Left ventricle myocardium superior (tissue), 1 donor: ENCODE data around the gene KIF26B. TPM values are rescaled to one million over a fixed set of nuclear protein-coding genes. Genes with fewer than 3 reads are reported as not detected.

ENCODE experiments used
- ATAC-seq: fragments of 200-7000 bp; cut with Tn5 transposase; one replicate; pipeline ENCODE4 v1.9.1; 2020; ENCODE audit warnings: mild to moderate bottlenecking, moderate library complexity
- DNase-seq: peaks from one replicate; pipeline ENCODE4 v3.0.0-alpha.2; 2020
- intact Hi-C: fragments of 100-400 bp; cut with micrococcal nuclease; formaldehyde crosslinking; loops from one replicate; pipeline ENCODE4 v1.11.0; 2022
- total RNA-seq: library from RNA; stranded (reverse); fragmentation: NEBNext Ultra II Directional; extraction: Animal tissue kit (Norgen Biotek cat#: 25700); gene quantifications from one replicate; pipeline ENCODE4 v1.2.1, GENCODE V29; 2021
- donor health status: DM: no; HTN: yes; CAD: no; lungs with severe emphysema.

KIF26B gene
- total RNA-seq, 1 donor from 2014 or later = 3.1 TPM

GRCh38 chr1:245749053-245749452, 594.3 kb downstream of the KIF26B start:
- DNase-seq (no peak), ATAC-seq (no peak)
- intact Hi-C loops = no loop called here

- no peak for ATAC-seq
- intact Hi-C loops = no loop called here
- no peak for DNase-seq
Measured at GRCh38 chr1:245750261-245750660, 595.5 kb downstream of the KIF26B start.

DNA sequence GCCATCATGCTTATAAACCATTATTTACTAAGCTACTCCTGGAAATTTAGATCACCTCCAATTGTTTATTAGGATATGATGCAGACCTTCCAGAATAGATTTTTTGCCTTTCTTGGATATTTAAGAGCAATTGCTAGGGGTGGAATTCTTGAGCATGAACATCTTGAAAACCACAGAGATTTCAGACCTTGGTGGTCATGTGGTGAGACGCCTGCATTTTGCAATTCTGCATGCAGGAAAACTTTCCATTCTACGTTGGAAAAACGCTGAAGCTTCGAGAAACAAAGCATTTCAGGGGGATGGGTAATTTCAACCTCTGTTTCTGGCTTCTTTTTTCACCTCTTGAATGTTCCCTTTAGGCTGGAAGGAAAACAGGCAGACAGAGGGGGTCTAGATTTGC, 596.3 kb downstream of the KIF26B start:
- intact Hi-C loops = no loop called here
- no peak for ATAC-seq
- no peak for DNase-seq

GRCh38 chr1:245751726-245752470, 597.1 kb downstream of the KIF26B start:
- intact Hi-C loops = no loop called here
- ATAC-seq = no peak
- DNase-seq = no peak

DNA sequence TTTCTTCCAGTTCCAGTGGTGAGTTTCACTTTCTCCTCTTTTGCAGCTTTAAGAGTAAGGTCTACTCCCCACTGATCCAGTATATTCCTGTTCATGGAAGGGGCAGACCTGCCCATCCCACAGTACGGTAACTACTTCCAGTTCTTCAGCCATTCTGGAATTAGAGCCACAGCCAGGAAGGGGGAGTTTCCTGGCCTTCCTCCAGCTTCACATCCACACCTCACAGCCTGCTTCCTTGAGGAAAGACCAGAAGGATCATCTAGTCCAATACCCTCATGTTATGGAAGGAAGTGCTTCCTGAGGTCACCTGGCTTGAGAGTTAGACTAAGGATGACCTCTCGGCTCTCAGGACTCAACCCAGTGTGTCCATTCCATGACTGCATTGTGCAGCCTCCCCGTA, 597.8 kb downstream of the KIF26B start:
- ATAC-seq (no peak), DNase-seq (no peak)
- intact Hi-C loops = no loop called here

GRCh38 chr1:245753807-245754206, 599.0 kb downstream of the KIF26B start:
- DNase-seq (no peak), ATAC-seq (no peak)
- intact Hi-C loops = no loop called here

DNA sequence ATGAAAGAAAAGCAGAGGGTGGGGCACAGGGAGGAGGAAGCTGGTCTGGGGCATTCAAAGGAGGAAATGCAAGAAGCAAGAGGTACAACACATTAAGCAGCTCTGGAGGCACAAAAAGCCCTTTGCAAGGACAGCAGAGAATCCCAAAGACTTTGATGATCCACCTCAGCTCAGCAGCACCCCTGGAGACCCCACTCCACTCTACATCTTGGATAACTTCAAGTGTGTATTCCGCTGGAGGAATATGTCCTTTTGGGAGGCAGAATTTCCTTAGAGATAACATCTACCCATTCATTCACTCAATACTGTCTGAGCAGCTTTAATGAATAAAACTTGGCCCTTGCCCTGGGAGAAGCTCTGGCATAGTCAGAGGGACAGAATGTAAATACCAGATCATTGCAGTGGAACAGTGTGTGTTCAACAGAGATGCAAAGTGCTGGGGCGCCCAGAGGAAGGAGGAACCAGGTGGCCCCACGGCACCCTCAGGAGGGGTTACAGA, 599.7 kb downstream of the KIF26B start:
- ATAC-seq (no peak), DNase-seq (no peak)
- intact Hi-C loops = no loop called here
